ENCODE data around the gene NR2F1-AS1.

NR2F1-AS1 gene

GRCh38 chr5:93578813-93579691, 2.0 kb downstream of the NR2F1-AS1 start:
- in situ Hi-C loops (cut with HindIII; ENCODE audit: low sequenced_read_pairs) = no loop called here

GRCh38 chr5:93577854-93578812, 2.9 kb downstream of the NR2F1-AS1 start:
- in situ Hi-C loops (cut with HindIII; ENCODE audit: low sequenced_read_pairs) = no loop called here

DNA sequence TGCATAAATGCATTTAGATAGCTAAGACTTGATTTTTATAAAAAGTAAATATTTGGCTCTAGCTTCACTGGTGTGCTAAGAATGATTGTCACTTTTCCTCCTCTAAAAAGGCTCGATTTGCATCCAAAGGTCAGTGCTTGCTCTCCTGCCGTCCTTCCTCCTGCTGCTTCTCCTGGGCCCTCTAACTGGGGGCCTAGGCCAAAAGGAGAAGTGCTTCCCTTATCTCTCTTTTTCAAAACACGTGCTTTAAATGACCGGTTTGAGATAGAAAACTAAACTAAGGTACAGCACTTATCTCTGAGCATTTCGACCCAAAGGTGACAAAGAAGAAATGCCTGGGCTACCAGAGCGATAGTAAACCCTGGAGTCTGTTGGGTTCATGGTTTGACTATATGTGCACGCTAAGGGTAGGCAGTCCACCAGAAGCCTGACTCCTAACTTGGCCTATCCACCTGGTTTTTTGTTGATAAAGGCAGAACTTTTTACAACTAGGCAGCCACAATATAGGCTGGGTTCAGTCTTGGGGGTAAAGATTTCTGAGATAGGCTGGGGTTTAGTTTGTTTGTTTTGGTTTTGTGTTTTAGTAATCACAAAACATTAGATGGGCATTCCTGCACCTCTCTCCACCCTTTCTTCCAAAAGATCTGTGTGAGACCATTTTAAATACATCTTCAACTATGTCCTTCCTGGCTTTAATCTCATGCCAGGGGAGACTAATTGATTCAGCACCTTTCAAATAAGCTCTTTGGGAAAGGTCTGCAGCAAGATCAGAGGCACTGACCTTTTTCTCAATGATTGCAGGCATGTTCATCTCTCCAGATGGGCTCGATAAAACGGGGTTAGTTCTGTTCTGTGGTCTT, 3.8 kb downstream of the NR2F1-AS1 start:
- in situ Hi-C loops (cut with HindIII; ENCODE audit: low sequenced_read_pairs) = no loop called here

DNA sequence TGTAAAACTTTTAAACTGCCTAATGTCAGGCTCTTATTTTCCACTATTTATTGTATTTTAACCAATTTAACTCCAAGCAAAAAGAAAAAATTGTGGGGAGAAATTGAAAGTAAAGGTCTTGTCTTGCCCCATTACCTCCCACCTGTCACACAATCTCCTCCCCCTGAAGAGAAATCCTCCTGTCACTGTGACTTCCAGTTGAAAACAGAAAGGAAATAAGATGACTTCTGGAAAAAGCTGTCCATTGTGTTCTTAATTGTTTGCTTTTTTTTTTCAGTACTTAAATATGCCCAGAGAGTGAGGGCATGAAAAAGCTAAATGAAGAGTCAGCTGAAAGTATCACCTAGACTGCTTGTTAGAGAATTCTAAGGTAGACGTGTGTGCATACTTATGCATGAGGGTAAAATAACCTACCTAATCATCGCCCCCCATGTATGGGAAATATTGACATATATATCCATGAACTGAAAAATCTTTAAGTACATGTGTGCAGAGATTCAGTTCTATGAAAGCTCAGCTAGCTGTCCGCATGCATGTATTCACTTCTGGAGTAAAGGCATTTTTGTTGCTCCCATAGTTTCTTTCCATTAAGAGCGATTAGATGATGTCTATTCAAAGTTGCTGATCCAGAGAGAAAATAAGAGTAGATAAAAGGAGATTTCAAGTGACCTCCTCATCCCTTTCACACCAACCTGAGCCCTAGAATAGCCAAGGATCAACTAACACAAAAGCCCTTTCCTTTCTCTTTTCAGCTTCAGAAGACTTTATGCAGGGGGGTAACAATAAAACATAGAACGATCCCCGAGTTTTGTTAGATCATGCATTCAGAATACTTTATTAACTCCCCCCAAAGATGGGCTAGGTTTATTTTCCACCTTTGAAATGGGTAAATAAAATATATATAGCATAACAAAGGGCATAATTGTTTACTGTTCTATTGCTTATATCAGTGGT, 5.3 kb downstream of the NR2F1-AS1 start:
- in situ Hi-C loops (cut with HindIII; ENCODE audit: low sequenced_read_pairs) = no loop called here

GRCh38 chr5:93574491-93575305, 6.3 kb downstream of the NR2F1-AS1 start:
- in situ Hi-C loops (cut with HindIII; ENCODE audit: low sequenced_read_pairs) = no loop called here

- in situ Hi-C loops (cut with HindIII; ENCODE audit: low sequenced_read_pairs) = no loop called here
These were observed 7.4 kb downstream of the NR2F1-AS1 start for GRCh38 chr5:93573354-93574351.

- in situ Hi-C loops (cut with HindIII; ENCODE audit: low sequenced_read_pairs) = no loop called here
These were observed 8.2 kb downstream of the NR2F1-AS1 start for GRCh38 chr5:93572608-93573353.

GRCh38 chr5:93572101-93572607, 8.9 kb downstream of the NR2F1-AS1 start:
- in situ Hi-C loops (cut with HindIII; ENCODE audit: low sequenced_read_pairs) = no loop called here

- in situ Hi-C loops (cut with HindIII; ENCODE audit: low sequenced_read_pairs) = no loop called here
These were observed 9.7 kb downstream of the NR2F1-AS1 start for GRCh38 chr5:93571114-93571949.

DNA sequence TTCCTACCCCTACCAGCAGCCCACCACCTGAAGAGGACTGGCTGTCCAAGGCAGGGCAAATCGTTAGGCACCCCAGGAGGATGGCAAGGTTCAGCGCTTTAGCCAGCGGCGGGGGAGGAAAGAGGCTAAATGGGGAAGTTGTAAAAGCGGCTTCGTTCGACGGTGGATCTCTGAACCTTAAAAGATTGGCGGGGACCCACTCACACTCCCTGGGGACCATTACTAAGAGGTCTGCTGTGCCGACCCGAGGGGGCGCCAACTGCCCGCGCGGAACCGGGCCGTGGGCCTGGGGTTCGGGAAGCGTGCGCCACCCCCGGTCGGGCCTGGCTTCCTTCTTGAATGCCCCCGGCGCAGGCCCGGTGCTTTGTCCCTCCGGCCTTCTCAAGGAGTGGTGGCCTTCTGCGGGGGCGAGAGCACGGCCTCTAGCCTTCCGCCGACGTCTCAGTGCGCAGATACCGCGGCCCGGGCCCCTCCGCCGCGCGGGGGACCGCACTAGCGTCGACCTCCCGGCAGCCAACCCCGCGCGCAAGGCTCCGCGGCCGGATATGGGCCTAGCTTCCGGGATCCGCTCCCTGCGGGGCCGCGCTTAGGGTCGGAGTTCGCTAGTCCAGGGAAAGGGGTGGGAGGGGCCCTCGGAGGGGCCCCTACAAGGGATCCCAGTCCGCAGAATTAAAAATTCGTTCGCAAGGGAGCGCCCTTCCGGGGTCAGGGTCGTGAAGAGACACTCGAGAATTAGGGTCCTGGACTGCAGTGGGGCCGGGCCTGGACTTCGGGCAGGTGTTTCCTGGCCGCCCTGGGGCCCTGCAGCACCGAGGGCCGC, 10.5 kb downstream of the NR2F1-AS1 start:
- in situ Hi-C loops (cut with HindIII; ENCODE audit: low sequenced_read_pairs) = no loop called here

DNA sequence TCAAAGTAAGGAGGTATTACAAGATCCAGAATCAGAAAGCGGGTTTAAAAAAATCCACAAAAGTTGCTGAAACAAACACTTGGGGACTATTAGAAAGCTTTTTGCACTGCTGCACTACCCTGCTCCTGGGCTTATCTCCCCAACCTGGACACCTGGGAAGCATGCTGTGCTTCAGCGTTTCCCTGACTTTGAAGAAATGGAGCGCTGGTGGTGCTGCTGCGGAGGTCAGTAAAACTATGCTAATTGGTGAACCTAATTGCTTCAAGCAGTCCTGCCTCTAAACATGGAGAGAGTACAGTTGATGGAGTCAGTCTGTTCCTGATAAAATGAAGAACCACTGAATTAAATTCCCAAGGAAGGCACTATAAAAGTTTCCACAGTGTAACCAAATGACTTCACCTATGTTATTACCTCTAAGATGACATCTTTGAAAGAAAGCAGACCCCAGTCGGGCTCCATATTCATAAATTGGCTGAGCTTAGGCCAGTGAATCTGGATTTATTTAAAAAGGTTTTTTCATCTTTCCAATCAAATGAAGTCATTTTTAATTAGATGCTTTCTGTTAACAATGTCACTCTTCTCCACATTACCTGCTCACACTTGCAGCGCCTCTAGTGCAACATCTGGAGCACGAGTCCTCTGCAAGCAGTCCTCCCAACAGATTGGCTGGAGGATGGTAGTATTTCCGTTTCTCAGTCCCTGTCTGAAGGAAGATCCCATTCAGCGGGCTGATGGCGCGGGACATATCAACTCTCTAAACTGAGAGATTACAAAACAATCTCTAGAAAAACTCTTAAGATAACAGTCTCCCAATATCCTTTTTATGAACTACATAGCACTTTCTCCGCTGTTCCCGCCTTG, 11.5 kb downstream of the NR2F1-AS1 start:
- in situ Hi-C loops (cut with HindIII; ENCODE audit: low sequenced_read_pairs) = no loop called here

- in situ Hi-C loops (cut with HindIII; ENCODE audit: low sequenced_read_pairs) = no loop called here
These were observed 13.6 kb downstream of the NR2F1-AS1 start for GRCh38 chr5:93567424-93567823.

DNA sequence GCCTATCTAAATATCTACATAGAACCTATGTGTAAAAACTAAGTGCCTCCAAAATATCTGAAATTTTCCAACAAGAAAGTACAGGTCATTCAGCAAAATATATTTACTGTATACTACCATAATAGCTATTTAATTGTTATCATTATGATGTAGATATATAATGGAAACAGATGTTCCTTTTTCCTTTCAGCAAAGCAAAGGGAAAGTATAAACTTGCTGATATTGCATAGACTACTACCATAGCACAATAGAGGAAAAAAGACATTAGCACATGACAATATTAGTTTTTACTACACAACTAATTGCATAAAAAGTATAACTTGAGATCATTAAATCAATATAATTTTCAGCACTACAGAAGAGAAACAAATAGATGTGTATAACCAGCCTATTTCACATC, 14.9 kb downstream of the NR2F1-AS1 start:
- in situ Hi-C loops (cut with HindIII; ENCODE audit: low sequenced_read_pairs) = no loop called here

DNA sequence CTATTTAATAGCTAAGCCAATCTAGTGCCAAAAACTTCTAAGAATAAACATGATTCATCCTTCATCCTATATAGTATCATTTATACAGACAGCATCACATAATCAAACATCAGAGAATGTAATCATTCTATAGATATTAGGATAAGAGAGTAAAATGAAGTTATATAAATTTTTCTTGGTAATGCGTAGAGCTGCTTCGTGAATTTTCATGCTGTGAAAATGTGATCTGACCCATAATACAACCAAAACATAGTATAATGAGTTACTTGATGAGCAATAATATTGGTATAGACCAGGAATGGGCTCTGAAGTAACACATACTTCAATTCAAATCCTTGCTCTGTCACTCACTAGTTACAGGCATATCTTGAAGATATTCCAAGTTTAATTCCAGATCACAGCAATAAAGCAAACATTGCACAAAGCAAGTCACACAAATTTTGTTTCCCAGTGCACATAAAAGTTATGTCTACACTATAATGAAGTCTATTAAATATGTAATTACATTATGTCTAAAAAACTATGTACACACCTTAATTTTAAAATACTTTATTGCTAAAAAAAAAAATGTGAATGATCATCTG, 23.9 kb downstream of the NR2F1-AS1 start:
- in situ Hi-C loops (cut with HindIII; ENCODE audit: low sequenced_read_pairs) = no loop called here
